Right lobe of liver (tissue), 4 donors: ENCODE data around the gene TSSK3.

Experiments
- POLR2A ChIP-seq: fragments of 450-650 bp; IDR thresholded peaks from one replicate; pipeline ENCODE4 v1.6.1; 2017; ENCODE audit warnings: antibody characterized with exemption, mild to moderate bottlenecking
- TF ChIP-seq, protein P1 (sequence below), 4 donors: fragments of 200-600 bp in 3 of 4; fragments of 450-650 bp in 1 of 4; IDR thresholded peaks; one replicate each; pipeline versions ENCODE4 v1.5.1 to v1.8.0; 2016 to 2022; ENCODE audit warnings: antibody characterized with exemption in 4 of 4, mild to moderate bottlenecking in 2 of 4
- donor health status: DM: no; HTN: no; CAD: no.
- donor health status: DM: no; HTN: no; CAD: no.
- donor health status: DM: no; HTN: yes; CAD: no.

- TF ChIP-seq, protein P1, sequence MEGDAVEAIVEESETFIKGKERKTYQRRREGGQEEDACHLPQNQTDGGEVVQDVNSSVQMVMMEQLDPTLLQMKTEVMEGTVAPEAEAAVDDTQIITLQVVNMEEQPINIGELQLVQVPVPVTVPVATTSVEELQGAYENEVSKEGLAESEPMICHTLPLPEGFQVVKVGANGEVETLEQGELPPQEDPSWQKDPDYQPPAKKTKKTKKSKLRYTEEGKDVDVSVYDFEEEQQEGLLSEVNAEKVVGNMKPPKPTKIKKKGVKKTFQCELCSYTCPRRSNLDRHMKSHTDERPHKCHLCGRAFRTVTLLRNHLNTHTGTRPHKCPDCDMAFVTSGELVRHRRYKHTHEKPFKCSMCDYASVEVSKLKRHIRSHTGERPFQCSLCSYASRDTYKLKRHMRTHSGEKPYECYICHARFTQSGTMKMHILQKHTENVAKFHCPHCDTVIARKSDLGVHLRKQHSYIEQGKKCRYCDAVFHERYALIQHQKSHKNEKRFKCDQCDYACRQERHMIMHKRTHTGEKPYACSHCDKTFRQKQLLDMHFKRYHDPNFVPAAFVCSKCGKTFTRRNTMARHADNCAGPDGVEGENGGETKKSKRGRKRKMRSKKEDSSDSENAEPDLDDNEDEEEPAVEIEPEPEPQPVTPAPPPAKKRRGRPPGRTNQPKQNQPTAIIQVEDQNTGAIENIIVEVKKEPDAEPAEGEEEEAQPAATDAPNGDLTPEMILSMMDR (IDR thresholded peaks at IDR 0.05) = no peak
- TF ChIP-seq POLR2A = no peak
Measured at GRCh38 chr1:32393832-32394140, 31.4 kb downstream of the TSSK3 start.
